Stimulated activated CD4-positive, alpha-beta T cell treated with anti-CD3 and anti-CD28 coated beads, Interleukin-12 subunit alpha, Interleukin-12 subunit beta, amount 100 ng/mL, for 24 hours (primary cell): ENCODE measurements around the gene BPIFB6.

ENCODE experiments used
- DNase-seq, 2 experiments: peaks; one replicate each; pipeline ENCODE4 v3.0.0-alpha.2; 2020; ENCODE audit warnings: low read depth in 2 of 2

BPIFB6 gene

DNA sequence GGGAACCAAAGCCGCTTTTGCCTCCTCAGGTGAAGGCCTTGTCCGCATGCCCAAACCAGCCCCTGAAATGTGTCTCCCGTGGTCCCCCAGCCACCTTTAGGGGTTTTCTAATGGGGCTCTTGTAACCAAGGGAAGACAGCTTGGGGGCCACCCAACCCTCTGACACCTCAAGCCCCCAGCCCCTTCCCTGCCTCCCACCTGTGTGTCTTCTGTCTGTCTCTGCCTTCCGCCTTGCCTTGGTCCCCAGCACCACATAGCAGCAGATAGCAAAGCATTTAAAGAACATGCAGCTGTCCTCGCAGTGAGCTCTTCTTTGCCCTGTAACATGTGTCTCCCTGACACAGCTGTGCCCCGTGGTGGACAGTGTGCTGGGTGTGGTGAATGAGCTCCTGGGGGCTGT is 31.8 kb downstream of the BPIFB6 start:
- DNase-seq = no peak

GRCh38 chr20:33064572-33065287 is 33.3 kb downstream of the BPIFB6 start:
- DNase-seq = no peak

DNA sequence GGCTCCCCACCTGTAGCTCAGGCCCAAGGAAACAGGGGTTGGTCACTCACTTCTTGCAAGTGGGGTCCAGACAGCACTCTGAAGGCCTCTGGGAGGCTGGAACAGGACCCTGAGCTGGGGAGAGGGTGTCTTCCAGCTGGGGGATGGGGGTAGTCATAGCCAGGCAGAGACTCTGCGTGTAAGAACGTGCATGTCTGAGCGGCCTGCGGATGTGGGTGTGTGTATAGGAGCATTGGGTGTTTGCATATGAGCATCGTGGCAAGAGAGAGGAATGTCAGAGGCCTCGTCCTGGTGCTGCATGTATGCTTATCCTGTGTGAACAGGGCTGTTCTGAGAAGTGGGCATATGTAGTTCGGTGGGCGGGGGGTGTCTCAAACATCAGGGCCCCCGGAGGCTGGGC is 34.3 kb downstream of the BPIFB6 start:
- no peak for DNase-seq

- DNase-seq = no peak
Observed at GRCh38 chr20:33067806-33068205, 36.4 kb downstream of the BPIFB6 start.

DNA sequence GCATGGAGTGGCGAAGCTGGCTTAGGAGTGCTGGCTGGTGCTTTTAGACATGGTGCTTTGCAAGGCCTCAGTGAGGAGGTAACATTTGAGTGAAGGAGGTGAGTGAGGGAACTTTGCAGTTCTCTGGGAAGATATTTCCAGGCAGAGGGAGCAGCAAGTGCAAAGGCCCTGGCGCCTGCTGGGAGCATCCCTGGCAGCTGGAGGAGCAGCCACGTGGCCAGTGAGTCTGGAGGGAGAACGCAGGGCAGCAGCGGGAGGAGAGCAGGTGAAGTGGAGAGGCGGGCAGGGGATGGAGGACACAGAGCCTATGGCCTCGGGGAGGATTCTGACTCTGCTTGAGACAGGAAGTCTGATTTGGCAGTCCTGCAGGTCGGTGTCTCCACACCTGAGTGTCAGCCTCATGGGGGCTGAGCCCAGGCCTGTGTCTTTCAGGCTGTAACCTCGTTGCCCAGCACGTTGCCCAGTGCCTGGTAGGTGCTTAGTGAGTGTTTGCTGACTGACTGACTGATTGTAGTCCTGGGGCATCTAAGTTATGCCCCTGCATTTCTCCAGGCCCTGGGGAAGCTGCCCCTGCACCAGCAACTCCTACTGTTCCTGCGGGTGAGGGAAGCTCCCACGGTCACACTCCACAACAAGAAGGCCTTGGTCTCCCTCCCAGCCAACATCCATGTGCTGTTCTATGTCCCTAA is 36.9 kb downstream of the BPIFB6 start:
- DNase-seq = no peak

- DNase-seq = no peak
Observed at GRCh38 chr20:33069673-33070072, 38.2 kb downstream of the BPIFB6 start.

DNA sequence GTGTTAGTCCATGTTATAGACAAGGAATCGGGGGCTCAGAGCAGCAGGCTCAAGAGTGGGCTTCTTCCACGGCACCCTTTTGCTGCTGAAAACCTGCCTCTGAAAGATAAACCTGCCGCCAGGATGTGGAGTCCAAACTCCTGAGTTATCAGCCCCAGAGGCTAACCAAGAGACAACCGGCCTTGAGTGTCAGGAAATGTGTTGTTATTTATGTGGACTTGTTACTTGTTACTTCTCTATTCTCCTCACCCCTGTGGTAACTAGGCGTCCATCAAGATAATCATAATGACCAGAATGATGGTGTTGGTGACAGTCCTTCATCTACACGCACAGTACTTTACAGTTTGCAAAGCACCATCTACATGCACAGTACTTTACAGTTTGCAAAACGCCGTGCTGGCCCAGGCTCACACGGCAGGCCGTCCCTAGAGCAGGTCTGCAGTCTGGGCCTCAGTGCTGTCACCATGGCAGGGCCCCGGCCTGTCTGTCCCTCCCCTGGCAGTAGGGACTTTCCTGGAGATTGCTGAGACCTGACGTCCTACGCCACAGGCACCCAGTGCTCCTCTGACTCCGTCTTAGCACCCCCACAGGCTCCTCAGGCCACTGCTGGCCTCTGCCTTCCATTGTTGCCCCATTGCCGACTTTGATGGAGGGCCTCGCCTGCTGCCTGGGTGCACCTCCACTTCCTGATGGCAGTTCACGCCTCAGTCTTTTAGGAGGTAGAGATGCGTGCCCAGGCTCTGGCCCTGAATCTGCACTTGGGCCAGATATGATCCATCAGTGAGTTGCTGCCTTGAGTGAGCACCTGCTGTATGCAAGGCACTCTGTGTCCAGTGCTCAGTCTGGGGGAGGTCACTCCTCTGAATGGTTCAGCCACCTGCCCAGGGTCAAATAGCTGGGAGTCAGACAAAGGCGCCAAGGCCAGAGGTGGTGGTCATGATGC is 38.9 kb downstream of the BPIFB6 start:
- no peak for DNase-seq

DNA sequence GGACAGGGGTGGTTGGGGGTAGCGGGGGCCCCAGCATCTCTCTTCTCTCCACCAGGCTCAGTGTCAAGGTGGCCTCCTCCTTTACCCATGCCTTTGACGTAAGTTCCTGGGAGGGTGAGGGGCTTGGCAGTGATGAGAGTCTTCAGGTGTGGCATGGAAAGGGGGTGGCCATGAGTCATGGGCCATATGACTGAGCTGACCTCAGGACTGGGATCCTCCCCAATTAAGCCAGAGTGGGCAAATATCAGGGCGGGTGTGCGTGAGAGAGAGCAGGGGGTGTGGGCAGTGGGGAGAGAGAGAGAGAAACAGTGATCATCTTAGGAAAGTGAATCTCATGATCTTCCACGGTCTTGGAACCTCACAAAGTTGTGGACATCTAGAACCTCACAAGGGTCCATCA is 39.8 kb downstream of the BPIFB6 start:
- DNase-seq = no peak

GRCh38 chr20:33072362-33072761 is 40.9 kb downstream of the BPIFB6 start:
- no peak for DNase-seq

DNA sequence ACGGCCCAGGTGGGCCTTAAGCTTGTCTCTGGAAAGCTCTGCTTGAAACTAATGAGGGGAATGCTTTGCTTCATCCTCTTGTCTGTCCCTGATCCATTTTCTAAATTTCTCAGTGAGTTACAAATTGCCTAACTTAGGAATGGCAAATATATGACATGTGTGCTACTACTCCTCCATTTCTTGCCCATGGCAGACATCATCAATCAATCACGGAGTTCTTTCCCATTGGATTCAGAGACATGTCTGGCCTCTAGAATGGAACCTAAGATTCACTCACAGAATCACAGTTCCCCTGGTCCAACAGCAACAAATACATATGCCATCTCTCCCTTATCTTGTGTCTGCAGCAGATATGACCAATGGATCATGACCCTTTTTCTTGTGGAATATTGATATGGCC is 41.4 kb downstream of the BPIFB6 start:
- DNase-seq = no peak

DNA sequence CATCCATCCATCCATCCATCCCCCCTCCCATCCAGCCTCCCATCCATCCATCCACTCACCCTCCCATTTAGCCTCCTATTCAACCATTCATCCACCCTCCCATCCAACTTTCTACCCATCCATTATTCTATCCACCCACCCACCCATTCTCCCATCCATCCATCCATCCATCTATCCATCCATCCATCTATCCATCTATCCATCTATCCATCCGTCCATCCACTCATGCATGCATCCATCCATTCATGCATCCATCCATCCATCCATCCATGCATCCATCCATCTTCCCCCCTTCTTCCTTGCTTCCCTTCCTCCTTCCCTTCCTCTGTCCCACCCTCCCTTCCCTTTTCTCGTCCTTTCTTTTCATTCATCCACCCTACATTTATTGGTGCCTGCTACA is 43.2 kb downstream of the BPIFB6 start:
- DNase-seq = no peak

GRCh38 chr20:33075281-33075680 is 43.8 kb downstream of the BPIFB6 start:
- DNase-seq = no peak

GRCh38 chr20:33076662-33077372 is 45.4 kb downstream of the BPIFB6 start:
- no peak for DNase-seq

DNA sequence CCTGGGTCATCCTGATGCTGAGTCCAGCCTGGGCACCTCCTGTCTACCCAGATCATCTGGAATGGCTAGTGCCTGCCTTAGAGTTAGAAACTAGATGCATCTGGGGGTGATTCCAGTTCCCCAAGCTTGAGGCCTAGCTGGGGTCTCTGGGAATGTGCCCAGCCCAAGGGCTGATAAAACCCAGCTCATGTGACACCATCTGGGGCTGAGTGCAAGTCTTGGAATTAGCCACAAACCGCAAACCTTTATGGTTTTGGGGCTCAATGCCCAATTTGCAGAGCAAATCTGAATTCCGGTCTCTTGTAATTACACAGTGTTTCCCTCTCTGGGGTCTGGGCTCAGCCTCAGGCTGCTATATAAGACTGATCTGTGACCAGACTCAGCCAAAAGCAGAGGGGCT is 47.8 kb downstream of the BPIFB6 start, which contains the start of gene BPIFB4:
Gene BPIFB4, plus strand, starts transcription at position 385 of the 400 bp plus-strand sequence. CDS start 1,884 bp downstream, outside the sequence.
- no peak for DNase-seq

GRCh38 chr20:33081411-33082154 is 50.1 kb downstream of the BPIFB6 start:
- DNase-seq = no peak

DNA sequence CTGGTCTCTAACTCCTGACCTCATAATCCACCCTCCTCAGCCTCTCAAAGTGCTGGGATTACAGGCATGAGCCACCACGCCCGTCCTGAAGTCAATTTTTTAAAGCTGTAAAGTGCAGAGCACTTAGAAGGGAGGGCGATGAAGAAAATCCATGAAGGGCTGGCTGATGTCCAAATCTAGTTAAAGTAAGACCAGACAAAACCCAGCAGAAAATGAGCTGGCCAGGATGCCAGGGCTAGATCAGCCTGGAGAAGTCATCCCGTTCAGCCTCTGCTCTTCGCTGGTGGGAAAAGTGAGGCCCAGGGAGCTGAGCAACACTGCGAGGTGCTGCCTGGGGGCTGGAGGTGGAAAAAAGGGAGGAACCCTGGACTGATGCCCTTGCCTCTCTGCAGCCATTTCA is 51.1 kb downstream of the BPIFB6 start:
- DNase-seq = no peak

DNA sequence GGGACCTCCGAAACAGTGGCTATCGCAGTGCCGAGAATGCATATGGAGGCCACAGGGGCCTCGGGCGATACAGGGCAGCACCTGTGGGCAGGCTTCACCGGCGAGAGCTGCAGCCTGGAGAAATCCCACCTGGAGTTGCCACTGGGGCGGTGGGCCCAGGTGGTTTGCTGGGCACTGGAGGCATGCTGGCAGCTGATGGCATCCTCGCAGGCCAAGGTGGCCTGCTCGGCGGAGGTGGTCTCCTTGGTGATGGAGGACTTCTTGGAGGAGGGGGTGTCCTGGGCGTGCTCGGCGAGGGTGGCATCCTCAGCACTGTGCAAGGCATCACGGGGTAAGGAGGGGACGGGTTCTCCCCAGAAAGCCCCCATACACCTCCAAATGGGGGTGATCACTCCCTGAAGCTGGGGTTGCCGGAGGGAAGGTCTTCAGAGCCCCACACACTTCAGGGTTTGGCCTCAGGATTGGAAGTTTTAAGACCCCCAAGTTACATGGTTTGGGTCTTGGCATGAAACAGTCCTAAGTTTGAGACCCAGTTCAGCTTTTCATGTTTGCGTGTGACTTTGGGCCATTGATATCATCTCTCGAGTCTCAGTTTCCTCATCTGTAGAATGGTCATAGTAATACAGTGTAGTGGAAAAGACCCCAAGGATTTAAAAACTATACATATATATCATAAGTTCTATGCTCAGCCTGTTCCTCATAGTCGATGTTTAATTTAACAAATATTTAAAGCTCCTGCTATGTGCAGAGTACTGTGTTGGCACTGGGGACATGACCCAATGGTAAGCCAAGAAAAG is 52.3 kb downstream of the BPIFB6 start:
- no peak for DNase-seq

DNA sequence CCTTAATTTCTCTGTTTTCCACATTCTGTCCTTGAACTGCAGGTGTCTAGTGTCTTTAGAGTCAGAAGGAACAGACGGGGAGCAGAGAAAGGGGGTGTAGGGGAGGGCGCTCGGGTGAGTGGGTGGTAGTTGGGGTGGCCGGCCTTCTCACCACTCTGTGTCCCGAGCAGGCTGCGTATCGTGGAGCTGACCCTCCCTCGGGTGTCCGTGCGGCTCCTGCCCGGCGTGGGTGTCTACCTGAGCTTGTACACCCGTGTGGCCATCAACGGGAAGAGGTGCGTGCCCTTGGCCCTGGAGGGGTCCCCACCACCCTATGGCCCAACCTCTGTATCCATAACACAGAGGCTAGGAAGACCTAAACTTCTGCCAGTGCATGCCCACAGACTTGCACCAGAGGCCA is 53.3 kb downstream of the BPIFB6 start:
- no peak for DNase-seq

DNA sequence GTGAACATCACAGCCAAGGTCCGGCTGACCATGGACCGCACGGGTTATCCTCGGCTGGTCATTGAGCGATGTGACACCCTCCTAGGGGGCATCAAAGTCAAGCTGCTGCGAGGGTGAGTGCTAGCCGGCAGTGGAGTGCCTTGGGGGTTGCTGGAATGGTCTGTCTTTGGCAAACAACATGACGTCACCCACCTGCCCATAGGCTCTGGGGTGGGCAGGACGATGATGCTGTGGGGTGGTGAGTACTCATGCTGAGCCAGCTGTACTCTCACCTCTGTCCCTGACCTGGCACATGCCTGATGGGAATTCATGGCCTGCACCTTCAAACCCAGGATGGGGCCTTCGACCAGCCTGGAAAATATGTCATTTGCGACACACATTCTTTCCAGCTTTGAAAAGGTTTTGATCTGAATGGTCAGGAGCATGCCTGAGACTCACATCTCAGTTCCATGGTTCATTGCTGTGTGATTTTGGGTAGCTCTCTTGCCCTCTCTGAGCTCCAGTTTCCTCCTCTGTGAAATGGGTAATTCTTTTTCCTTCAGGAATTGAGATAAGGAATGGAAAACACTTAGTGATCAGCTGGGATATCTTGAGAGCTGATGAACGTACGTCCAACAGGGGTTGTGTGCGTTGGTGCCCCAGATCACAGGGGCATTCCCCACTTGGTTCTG is 54.7 kb downstream of the BPIFB6 start:
- DNase-seq = no peak

DNA sequence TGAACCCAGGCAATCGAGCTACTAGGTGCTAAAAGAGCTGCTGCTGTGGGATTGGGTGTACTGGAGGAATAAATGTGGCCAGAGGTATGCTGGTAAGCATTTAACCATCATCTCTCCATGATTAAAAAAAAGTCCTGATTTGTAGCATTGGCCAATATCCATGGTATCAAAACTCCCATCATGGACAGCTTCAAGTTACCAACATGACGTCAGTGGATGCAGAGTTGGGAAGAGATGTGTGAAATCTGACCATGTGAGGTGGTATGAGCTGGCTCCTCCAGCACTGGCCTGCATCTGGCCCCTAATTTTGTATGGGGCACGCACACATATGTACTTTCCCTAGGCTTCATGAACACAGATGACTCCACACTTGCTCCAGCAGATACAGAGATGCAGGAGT is 59.7 kb downstream of the BPIFB6 start:
- no peak for DNase-seq
